Breast epithelium (tissue), 4 donors: ENCODE results near the gene ROR2. TPM values are rescaled to one million over a fixed set of nuclear protein-coding genes. Genes with fewer than 3 reads are reported as not detected.

Experiments
- DNase-seq, 2 donors: peaks; one replicate each; pipeline ENCODE4 v3.0.0-alpha.2; 2019; ENCODE audit warnings: low spot score in 2 of 2
- H3K27ac ChIP-seq, 2 donors: fragments of 200-600 bp; sonication (generic) in 1 of 2; one replicate each; pipeline ENCODE4 v1.5.1; 2016 to 2019; ENCODE audit warnings: mild to moderate bottlenecking in 1 of 2
- H3K27me3 ChIP-seq, 2 donors: fragments of 200-600 bp; sonication (generic) in 1 of 2; one replicate each; pipeline versions ENCODE4 v1.5.1 to v1.6.0; 2017 to 2019; ENCODE audit warnings: control low read depth in 1 of 2, mild to moderate bottlenecking in 1 of 2
- H3K36me3 ChIP-seq: fragments of 200-600 bp; one replicate; pipeline ENCODE4 v1.5.1; 2019
- H3K4me1 ChIP-seq, 2 donors: fragments of 200-600 bp; sonication (generic); one replicate each; pipeline ENCODE4 v1.5.1; 2016 to 2019; ENCODE audit warnings: control low read depth in 1 of 2
- H3K4me3 ChIP-seq, 3 donors: fragments of 200-600 bp; sonication (generic); 1 replicate in 2 of 3; 2 replicates in 1 of 3; pipeline ENCODE4 v1.5.1; 2016 to 2019; ENCODE audit warnings: mild to moderate bottlenecking in 3 of 3, moderate library complexity in 2 of 3
- H3K9me3 ChIP-seq, 2 donors: fragments of 200-600 bp; sonication (generic) in 1 of 2; one replicate each; pipeline ENCODE4 v1.5.1; 2016 to 2019; ENCODE audit warnings: control low read depth in 1 of 2
- POLR2A ChIP-seq: fragments of 450-650 bp; IDR thresholded peaks from one replicate; pipeline ENCODE4 v1.6.1; 2016; ENCODE audit warnings: antibody characterized with exemption, mild to moderate bottlenecking, moderate library complexity
- POLR2AphosphoS5 ChIP-seq, 3 donors: sonication (generic); formaldehyde crosslinking; IDR thresholded peaks; one replicate each; pipeline ENCODE4 v1.6.1; 2017; ENCODE audit warnings: antibody characterized with exemption in 3 of 3
- intact Hi-C: fragments of 100-400 bp; cut with DNase I; formaldehyde crosslinking; loops from one replicate; pipeline ENCODE4 v1.15.1; 2023; ENCODE audit warnings: low total_unique reads
- total RNA-seq, 3 donors: library from RNA; depleted of rRNA; stranded (reverse); fragments of >200 nt; gene quantifications; one replicate each; pipeline ENCODE4 v1.1.0, GENCODE V29; 2016
- TF ChIP-seq, protein P1 (sequence below), 3 donors: fragments of 450-650 bp; IDR thresholded peaks; one replicate each; pipeline ENCODE4 v1.5.1; 2016 to 2017; ENCODE audit warnings: antibody characterized with exemption in 3 of 3, mild to moderate bottlenecking in 3 of 3, moderate library complexity in 3 of 3

Gene ROR2
- total RNA-seq, 3 donors from 2014 or later = 2.1 to 25.6 (median 10.2) TPM

DNA sequence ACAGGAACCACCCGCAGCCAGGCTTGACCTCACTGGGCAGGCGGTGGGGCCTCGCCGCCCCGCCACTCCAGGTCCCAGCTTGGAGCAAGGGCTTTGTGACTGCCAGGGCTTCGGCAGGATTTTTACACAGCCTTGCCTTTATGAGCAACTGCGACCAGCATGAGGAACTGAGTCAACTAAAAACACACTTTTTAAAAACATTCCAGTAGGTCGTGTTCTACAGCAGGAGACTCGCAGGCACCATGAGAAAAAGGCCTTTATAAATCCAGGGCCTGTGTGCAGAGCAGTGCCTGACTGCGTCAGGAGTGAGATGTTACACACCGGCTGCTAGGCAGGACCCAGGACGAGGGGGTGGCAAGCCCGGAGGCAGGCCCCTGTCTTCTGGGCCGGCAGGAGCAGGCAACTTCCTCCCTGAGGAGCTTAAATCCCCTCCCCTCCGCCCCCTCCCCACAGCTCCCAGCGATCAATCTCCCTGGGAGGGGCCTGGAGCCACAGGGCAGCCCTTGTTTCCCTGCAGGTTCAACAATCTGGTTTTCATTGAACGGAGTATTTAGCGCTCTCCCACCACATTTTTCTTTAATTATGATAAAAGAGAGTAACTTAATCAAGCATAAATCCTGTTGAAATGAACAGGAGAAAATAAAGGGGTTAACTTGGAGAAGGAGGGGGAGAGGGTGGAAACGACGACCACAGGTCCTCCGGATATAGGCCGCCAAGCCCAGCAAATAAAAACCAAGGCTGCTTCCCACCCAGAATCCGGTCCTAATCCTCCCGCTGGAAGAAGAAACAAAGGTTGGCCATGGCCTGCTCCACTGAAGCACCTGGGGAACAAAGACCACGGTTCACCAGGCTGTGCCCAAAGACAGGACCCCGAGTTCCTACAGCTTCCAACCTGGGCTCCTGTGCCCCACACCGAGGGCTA, 92.5 kb downstream of the ROR2 start:
- Histone ChIP-seq H3K4me1 (peaks cover 0 to 4% of the 10 kb centered on the region in 2 donors), H3K27ac (peak overlapping the region in 1 of 2 donors; percentile 72), H3K36me3 (no peaks in the 10 kb centered on the region), H3K4me3 (peak overlapping the region in 1 of 3 donors; percentile 13), H3K27me3 (no peaks in the 10 kb centered on the region), H3K9me3 (no peaks in the 10 kb centered on the region)
- intact Hi-C loops = no loop called here
- TF ChIP-seq POLR2A (no peak), POLR2AphosphoS5 (IDR thresholded peaks at IDR 0.05) (no peak)
- TF ChIP-seq, protein P1, sequence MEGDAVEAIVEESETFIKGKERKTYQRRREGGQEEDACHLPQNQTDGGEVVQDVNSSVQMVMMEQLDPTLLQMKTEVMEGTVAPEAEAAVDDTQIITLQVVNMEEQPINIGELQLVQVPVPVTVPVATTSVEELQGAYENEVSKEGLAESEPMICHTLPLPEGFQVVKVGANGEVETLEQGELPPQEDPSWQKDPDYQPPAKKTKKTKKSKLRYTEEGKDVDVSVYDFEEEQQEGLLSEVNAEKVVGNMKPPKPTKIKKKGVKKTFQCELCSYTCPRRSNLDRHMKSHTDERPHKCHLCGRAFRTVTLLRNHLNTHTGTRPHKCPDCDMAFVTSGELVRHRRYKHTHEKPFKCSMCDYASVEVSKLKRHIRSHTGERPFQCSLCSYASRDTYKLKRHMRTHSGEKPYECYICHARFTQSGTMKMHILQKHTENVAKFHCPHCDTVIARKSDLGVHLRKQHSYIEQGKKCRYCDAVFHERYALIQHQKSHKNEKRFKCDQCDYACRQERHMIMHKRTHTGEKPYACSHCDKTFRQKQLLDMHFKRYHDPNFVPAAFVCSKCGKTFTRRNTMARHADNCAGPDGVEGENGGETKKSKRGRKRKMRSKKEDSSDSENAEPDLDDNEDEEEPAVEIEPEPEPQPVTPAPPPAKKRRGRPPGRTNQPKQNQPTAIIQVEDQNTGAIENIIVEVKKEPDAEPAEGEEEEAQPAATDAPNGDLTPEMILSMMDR (IDR thresholded peaks at IDR 0.05) = no peak
- DNase-seq = no peak

DNA sequence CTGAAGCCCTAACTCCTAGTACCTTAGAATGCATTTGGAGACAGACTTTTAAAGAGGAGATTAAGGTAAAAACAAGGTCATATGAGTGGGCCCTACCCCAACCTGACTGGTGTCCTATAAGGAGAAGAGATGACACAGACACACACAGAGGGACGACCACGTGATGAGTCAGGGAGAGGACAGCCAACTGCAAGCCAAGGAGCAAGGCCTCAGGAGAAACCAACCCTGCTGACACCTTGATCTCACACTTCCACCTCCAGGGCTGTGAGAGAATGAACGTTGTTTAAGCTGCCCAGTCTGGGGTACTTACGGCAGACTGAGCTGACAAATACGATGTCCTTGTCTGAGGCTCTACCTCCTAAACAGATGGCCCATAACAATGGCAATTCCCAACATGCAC, 93.6 kb downstream of the ROR2 start:
- DNase-seq = no peak
- Histone ChIP-seq H3K27me3 (no peaks in the 10 kb centered on the region), H3K4me1 (peaks cover 0 to 4% of the 10 kb centered on the region in 2 donors), H3K9me3 (no peaks in the 10 kb centered on the region), H3K4me3 (no peak overlapping the region), H3K27ac (peak overlapping the region; percentile 7 to 48), H3K36me3 (no peaks in the 10 kb centered on the region)
- no peak for TF ChIP-seq POLR2AphosphoS5 (IDR thresholded peaks at IDR 0.05)
- no peak for TF ChIP-seq POLR2A
- TF ChIP-seq, protein P1 (IDR thresholded peaks at IDR 0.05) = no peak
- intact Hi-C loops = no loop called here

DNA sequence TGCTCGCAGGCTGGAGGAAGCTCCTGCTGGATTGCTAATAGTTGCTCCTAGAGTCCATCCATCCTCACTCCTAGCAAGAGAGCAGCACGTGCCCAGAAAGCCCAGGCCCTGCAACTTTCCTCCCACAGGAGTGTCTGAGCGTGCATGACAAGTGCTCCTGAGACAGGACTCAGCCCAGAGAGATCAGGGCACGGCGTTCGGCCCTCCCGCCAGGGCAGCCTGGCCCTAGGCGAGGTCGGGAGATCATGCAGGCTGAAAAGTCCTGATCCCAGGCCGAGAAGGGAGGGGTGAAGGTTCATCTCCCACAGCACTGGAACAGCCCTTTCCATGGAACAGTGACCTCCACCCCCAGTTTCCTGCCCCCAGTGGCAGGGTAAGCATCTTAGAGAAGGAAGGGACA, 94.8 kb downstream of the ROR2 start:
- Histone ChIP-seq H3K4me3 (no peak overlapping the region), H3K27me3 (no peaks in the 10 kb centered on the region), H3K36me3 (no peaks in the 10 kb centered on the region), H3K9me3 (no peaks in the 10 kb centered on the region), H3K27ac (no peak overlapping the region), H3K4me1 (peaks cover 0 to 4% of the 10 kb centered on the region in 2 donors)
- no peak for TF ChIP-seq POLR2A
- TF ChIP-seq, protein P1 (IDR thresholded peaks at IDR 0.05) = no peak
- no peak for TF ChIP-seq POLR2AphosphoS5 (IDR thresholded peaks at IDR 0.05)
- intact Hi-C loops = no loop called here
- no peak for DNase-seq

DNA sequence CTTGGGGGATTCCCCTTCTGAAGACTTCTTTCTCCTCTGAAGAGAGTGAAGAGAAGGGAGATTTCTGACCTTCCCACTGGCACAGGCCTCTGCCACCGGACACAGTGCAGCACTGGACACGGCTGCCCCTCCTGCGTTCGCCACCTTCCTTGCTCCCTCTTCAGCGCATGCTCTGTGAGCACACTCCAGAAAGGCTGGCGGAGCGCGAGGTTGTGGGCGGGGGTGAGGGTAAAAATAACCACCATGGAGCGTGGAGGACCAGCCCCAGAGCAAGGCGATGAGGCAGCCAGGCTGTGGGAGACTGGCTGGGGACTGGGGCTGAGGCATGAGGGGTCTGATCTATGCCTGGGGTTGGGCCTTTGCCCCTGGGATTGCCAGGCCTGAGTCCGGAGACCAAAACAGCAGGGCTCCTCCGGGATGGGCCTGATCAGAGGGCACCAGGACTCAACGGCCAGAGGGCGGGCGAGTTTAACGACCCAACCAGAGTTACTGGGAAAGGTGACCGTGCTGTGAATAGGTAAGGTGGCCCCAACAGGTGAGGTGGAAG, 97.2 kb downstream of the ROR2 start:
- no peak overlapping the region for H3K4me3 ChIP-seq
- TF ChIP-seq, protein P1 (IDR thresholded peaks at IDR 0.05) = no peak
- TF ChIP-seq POLR2A (no peak), POLR2AphosphoS5 (IDR thresholded peaks at IDR 0.05) (no peak)
- H3K36me3 ChIP-seq = no peaks in the 10 kb centered on the region
- peaks cover 0 to 4% of the 10 kb centered on the region in 2 donors for H3K4me1 ChIP-seq
- H3K9me3 ChIP-seq = no peaks in the 10 kb centered on the region
- H3K27ac ChIP-seq = no peak overlapping the region
- no peak for DNase-seq
- H3K27me3 ChIP-seq = no peaks in the 10 kb centered on the region
- intact Hi-C loops = no loop called here

DNA sequence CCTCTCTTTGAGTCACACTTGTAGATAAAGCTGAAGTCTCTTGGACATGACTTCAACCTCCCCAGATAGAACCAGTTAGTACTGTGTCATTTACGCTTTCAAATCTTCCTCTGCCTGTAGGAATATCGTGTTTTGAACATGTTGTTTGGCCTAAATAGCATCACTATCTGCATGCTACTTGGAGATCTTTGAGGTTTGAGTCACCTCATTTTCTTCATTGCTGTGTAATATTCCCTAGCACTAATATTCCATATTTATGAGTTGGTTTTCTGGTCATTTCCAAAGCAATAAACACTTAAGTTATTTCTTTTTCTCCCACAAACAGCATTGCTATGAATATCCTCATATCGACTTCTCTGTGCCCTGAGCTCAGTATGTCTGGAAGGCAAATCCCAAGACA, 100.3 kb downstream of the ROR2 start:
- intact Hi-C loops = no loop called here
- TF ChIP-seq, protein P1 (IDR thresholded peaks at IDR 0.05) = no peak
- TF ChIP-seq POLR2A = no peak
- no peak for TF ChIP-seq POLR2AphosphoS5 (IDR thresholded peaks at IDR 0.05)
- no peak for DNase-seq
- Histone ChIP-seq H3K27me3 (no peaks in the 10 kb centered on the region), H3K4me1 (no peaks in the 10 kb centered on the region), H3K27ac (no peak overlapping the region), H3K9me3 (no peaks in the 10 kb centered on the region), H3K36me3 (no peaks in the 10 kb centered on the region), H3K4me3 (no peak overlapping the region)
